Globus pallidus (tissue), 1 donor: ENCODE results near the gene PRICKLE2.
A peak's percentile ranks its signal among the peaks of the same experiment; 100 is the strongest.

Experiments
- DNase-seq: peaks from one replicate; pipeline ENCODE4 v3.0.0-alpha.2; 2015; ENCODE audit warnings: low spot score

The PRICKLE2 gene

DNA sequence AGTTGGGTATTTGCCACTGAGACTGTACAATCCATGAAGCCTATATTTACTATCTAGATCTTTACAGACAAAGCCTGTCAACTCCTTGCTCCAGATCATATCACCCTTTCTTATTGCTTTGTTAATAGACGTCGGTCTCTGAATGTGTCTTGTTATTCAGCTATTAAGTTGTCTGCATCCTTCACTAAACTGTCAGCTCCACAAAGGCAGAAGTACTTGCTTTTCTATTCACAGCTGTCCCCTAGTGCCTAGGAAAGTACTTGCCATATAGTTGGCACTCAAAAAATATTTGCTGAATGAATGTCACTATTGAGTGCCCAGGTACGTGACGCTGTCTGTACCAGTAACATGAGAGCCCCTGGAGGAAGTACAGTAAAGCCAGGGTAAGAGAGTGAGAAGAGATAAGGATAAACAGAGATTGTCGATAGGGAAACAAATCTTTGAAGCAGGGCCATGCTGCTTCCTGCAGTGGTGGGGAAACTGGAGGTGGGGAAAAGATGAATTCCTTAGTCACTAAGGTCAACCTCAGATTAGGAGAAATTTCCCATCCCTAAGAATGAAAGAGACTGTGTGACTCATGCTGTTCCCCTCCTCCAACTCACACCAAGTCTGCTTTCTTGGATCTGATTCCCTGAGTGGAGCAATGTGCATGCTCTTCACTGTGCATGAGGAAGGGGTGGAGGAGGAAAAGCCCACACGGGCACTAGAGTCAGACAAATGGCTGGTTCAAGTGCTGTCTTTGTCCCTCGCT is 36.3 kb downstream of the PRICKLE2 start:
- DNase-seq, result peak; percentile 43

- peak; percentile 54 for DNase-seq
Measured at GRCh38 chr3:64187065-64187959, 38.0 kb downstream of the PRICKLE2 start.

- DNase-seq, result no peak
Measured at GRCh38 chr3:64186667-64187064, 38.6 kb downstream of the PRICKLE2 start.

GRCh38 chr3:64185436-64185835 is 39.8 kb downstream of the PRICKLE2 start:
- DNase-seq, result no peak

GRCh38 chr3:64184621-64185020 is 40.6 kb downstream of the PRICKLE2 start:
- no peak for DNase-seq

- no peak for DNase-seq
Measured at GRCh38 chr3:64179860-64180259, 45.4 kb downstream of the PRICKLE2 start.

- DNase-seq, result no peak
Measured at GRCh38 chr3:64179249-64179648, 46.0 kb downstream of the PRICKLE2 start.

DNA sequence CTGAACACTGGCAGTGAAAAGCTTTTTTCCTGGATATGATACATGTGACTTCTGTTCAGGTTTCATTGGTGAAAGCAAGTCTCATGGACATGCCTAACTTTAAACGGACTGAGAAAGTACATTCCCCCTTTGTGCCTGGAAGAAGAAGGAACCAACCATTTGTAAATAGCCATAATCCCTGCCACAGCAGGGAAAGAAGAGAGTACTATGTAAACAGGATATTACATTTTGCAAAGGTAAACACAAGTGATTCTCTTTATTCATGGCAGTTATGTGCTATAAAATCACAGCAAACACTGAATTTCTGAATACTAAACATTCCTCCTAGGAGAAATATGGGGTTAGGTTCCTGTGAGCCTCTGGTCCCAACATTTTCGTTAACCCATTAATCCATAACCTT is 46.8 kb downstream of the PRICKLE2 start:
- no peak for DNase-seq

GRCh38 chr3:64176461-64176996 is 48.7 kb downstream of the PRICKLE2 start:
- DNase-seq, result no peak

DNA sequence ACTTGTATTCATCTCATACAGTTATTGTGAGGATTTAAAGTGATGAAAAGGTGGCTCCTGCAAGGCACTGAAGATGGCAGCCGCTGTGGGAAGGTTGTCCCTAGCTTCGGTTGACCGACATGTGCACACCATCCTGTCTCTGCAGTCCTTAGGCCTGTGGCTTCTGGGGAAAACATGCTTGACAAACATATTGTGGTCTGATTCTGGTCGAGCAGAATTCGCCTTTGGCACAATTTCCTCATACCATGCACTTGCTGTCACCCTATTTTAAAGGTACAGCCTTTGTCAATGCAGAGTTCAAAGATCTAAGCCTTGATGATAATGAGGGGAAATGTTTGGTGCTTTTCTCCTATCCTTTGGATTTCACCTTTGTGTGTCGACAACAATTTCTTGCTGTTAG is 50.9 kb downstream of the PRICKLE2 start:
- no peak for DNase-seq

GRCh38 chr3:64173563-64173962 is 51.7 kb downstream of the PRICKLE2 start:
- DNase-seq, result no peak

DNA sequence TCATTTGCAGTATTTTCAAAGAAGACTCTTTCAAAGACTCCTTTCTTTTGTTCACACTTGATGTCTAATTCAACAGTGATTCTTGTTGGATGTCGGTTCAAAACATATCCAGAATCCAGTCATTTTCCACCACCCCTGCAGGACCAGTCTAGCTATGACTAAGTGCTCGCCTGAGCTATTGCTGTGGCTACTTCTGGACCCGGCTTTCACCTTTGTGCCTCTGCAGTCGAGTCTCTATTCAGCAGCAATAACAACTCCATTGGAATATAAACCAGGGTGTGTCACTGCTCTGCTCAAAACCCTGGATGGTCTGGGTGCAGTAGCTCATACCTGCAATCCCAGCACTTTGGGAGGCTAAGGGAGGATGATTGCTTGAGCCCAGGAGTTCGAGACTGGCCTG is 55.0 kb downstream of the PRICKLE2 start:
- DNase-seq, result no peak

GRCh38 chr3:64167868-64168267 is 57.4 kb downstream of the PRICKLE2 start:
- no peak for DNase-seq

DNA sequence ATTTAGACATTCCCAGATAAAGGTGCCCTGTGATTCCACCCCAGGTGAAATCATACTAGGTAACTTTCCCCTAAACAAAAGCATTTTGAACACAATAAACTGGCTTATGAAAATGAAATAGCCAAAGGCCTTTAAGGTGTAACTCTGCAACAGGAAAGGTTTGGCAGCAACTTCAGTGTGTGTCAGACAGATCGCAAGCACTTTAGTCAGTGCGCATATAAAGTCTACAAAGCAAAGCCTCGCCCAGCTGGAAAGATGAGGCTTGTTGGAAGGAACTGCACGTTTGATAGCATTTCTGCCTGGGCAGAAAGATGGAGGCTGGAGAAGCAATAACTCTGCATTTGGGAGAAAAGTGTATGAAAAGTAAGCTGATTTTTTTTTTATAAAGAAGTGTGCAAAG is 57.9 kb downstream of the PRICKLE2 start:
- no peak for DNase-seq

DNA sequence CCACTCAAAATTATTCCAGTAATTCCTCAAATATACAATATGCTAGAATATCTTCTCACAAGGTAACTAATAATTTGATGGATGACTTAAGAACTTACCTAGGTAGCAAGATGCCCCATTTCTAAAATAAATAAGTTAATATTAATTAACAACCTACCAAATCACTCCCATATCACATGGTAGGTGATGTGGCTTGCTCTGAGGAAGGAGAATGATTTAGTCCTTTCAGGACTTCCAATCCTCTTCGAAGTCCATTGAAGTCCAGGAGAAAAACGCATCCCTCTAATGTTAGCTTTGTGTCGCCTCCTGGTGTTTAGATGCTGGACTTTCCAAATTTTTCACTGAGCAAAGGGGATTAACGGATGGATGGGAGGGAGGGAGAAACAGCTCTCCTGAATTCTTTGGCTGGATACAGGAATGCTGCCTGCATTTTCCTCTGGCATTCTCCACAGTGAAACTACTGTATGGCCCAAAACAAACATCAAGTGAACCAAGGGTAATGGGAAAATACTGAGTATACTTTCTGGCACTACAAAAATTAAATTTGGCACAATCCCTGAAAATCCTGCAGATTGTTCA is 58.6 kb downstream of the PRICKLE2 start:
- DNase-seq, result no peak

GRCh38 chr3:64164349-64164748 is 60.9 kb downstream of the PRICKLE2 start:
- no peak for DNase-seq

GRCh38 chr3:64163755-64164148 is 61.5 kb downstream of the PRICKLE2 start:
- DNase-seq, result no peak

DNA sequence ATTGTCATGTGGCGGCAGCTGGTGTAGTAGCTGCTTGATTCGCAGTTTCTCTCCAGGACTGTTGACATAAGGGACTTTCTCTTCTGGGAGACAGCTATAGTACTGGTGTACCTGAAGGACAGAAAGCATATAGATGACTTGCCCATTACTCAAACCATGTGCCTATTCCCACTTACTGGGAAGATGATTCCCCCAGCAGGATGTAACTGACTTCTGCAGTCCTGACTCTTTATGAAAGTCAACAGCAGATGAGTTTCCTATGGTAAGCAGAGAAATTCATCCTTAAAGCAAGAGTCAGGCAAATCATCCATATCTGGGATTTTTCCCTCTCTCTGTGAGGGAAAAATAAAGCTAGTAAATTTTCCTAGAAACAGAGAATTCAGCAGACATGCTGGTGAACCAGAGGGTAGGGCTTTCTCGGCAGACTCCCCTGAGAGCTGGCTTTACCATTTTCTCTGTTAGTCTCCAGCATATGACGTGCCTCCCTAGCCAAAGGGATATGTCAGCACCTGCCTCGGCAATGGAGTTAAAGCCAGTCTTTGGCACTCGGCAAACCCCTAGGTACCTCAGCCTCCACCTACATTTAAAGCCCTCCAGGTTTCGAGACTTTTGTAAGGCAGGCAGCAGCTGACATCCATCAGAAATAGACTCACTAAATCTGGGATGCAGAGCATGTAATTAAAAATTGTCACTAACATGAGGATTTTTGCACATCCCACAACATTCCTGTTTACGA is 62.1 kb downstream of the PRICKLE2 start:
- no peak for DNase-seq

DNA sequence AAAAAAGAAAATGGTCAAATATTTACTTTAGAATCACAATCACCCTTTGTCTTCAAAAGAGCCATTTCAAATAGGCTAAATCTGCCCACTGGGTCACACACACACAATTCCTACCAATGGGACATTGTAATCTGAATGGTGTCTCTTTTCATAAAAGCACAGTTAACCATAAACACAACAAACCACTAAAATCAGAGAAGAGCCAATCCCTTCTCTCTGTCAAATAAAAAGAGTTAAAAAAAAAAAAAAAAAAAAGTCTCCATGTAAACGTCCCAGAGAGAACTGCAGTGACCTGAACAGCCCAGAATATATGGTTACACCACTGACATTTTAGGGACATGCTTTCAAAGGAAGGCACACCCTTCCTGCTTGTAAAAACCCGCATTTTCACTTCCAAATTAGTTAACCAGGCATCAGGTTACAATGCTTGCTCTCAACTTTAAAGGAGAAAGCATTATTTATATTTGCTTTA is 63.7 kb downstream of the PRICKLE2 start:
- no peak for DNase-seq

DNA sequence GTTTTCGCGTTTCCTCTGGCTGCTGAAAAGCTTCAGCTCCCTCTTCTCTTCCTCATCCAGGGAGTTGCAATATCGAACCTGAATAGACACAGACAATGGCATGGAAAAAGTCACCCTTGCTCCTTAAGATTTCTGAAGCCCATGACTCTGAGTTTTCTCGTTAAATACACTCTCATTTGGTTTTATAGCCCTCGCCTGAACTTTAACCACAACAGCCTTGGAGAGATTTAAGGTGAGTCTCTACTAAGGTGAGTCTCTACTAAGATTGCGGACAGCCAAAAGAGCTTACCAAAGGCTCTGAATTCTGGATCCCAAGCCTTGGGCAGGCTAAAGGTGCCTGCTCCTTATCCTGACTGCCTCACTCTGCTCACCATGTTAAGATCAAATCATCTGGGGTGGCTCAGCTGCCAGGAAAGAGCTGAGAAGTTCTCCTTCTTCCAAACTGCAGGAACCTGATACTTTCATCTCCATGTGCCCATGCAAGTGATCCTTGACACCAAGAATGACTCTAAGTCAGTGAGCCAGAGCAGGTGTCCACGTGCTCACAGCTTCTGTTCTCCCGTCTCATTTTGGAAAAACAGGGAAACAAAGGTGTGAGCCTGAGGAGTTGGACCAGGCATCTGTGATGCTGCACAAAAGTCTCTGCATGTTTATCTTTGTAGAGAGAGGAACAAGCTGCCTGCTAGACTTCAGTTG is 65.1 kb downstream of the PRICKLE2 start:
- no peak for DNase-seq

GRCh38 chr3:64158334-64158733 is 66.9 kb downstream of the PRICKLE2 start:
- DNase-seq, result no peak
